A549 (cell line): Measurements from ENCODE around the gene GPR22. TPM values are rescaled to one million over a fixed set of nuclear protein-coding genes. Genes with fewer than 3 reads are reported as not detected.

Source experiments
- ATAC-seq, 2 experiments: fragments of 200-7000 bp in 1 of 2; fragments of >200 bp in 1 of 2; cut with Nextera tagmentation in 1 of 2; cut with Tn5 transposase in 1 of 2; 3 replicates each; pipeline versions ENCODE4 v1.8.0 to v1.9.1; 2018 to 2020; ENCODE audit warnings: mild to moderate bottlenecking in 1 of 2, moderate library complexity in 1 of 2
- CTCF ChIA-PET: fragments of 300-600 bp; sonication (Branson Sonifier 250); formaldehyde crosslinking; extraction: SDS; loops from one replicate; lab custom pipeline; 2021; ENCODE audit warnings: antibody characterized with exemption, inconsistent platforms; lab: Yijun Ruan, JAX
- POLR2A ChIA-PET: fragments of 350-600 bp; formaldehyde crosslinking; extraction: SDS; loops from one replicate; lab custom pipeline; 2021; ENCODE audit warnings: antibody characterized with exemption, inconsistent platforms; lab: Yijun Ruan, JAX
- DNase-seq, 2 experiments: peaks; one replicate each; pipeline versions ENCODE4 v3.0.0 to v3.0.0-alpha.2; 2011 to 2016; ENCODE audit warnings: low read depth in 1 of 2, low spot score in 1 of 2
- FAIRE-seq: peaks from 2 replicates; lab custom pipeline; 2011; peaks lifted over from hg19 to GRCh38; lab: Jason Lieb, UNC
- H3K27ac ChIP-seq, 2 experiments: fragments of >200 bp; sonication (Bioruptor Twin); formaldehyde crosslinking; 3 replicates each; pipeline ENCODE4 v1.5.1; 2016 to 2017
- H3K4me1 ChIP-seq: fragments of >200 bp; sonication (Bioruptor Twin); formaldehyde crosslinking; 3 replicates; pipeline ENCODE4 v1.6.1; 2016
- H3K4me2 ChIP-seq: fragments of >200 bp; sonication (Bioruptor Twin); formaldehyde crosslinking; 3 replicates; pipeline ENCODE4 v1.6.1; 2016
- H3K4me3 ChIP-seq: fragments of >200 bp; sonication (Bioruptor Twin); formaldehyde crosslinking; 3 replicates; pipeline ENCODE4 v1.5.1; 2016
- H3K9me3 ChIP-seq: fragments of >200 bp; sonication (Bioruptor Twin); formaldehyde crosslinking; 3 replicates; pipeline ENCODE4 v1.6.1; 2016
- ATOH8 ChIP-seq: fragments of 250-450 bp; sonication (Bioruptor Pico); IDR thresholded peaks from 2 replicates; pipeline ENCODE4 v1.5.0; 2020; ENCODE audit warnings: low read depth, mild to moderate bottlenecking, moderate library complexity
- CEBPB ChIP-seq, 2 experiments: fragments of >200 bp in 1 of 2; sonication (Bioruptor Twin) in 1 of 2; formaldehyde crosslinking in 1 of 2; IDR thresholded peaks; 2 replicates each; pipeline ENCODE4 v1.6.1; 2012 to 2016
- CTCF ChIP-seq: fragments of >200 bp; sonication (Bioruptor Twin); formaldehyde crosslinking; IDR thresholded peaks from 3 replicates; pipeline ENCODE4 v1.5.1; 2016
- EHF ChIP-seq: fragments of 250-450 bp; sonication (Bioruptor Pico); IDR thresholded peaks from 2 replicates; pipeline ENCODE4 v1.5.0; 2020; ENCODE audit warnings: mild to moderate bottlenecking
- ESRRA ChIP-seq: fragments of 150-350 bp; IDR thresholded peaks from 2 replicates; pipeline ENCODE4 v1.6.1; 2014; ENCODE audit warnings: mild to moderate bottlenecking, low read length, borderline replicate concordance
- FOSB ChIP-seq: fragments of 250-450 bp; sonication (Bioruptor Pico); IDR thresholded peaks from 2 replicates; pipeline ENCODE4 v1.5.0; 2020; ENCODE audit warnings: mild to moderate bottlenecking, moderate library complexity
- HMGXB4 ChIP-seq: fragments of 250-450 bp; sonication (Bioruptor Pico); IDR thresholded peaks from 2 replicates; pipeline ENCODE4 v1.5.0; 2021; ENCODE audit warnings: mild to moderate bottlenecking, moderate library complexity, borderline replicate concordance
- HOXA7 ChIP-seq: fragments of 250-450 bp; sonication (Bioruptor Pico); IDR thresholded peaks from 2 replicates; pipeline ENCODE4 v1.5.0; 2020; ENCODE audit warnings: mild to moderate bottlenecking, moderate library complexity
- MAFK ChIP-seq: fragments of 450-650 bp; IDR thresholded peaks from 2 replicates; pipeline ENCODE4 v1.6.1; 2014; ENCODE audit not compliant: partially characterized antibody
- MAZ ChIP-seq: fragments of 150-350 bp; IDR thresholded peaks from 2 replicates; pipeline ENCODE4 v1.6.1; 2014; ENCODE audit warnings: antibody characterized with exemption, low read depth, low read length, borderline replicate concordance
- MYC ChIP-seq: IDR thresholded peaks from 2 replicates; pipeline ENCODE4 v1.6.1; 2012; ENCODE audit warnings: mild to moderate bottlenecking, inconsistent platforms, low read length, improper control_type of control experiment, borderline replicate concordance
- NFE2L2 ChIP-seq: fragments of 150-350 bp; conservative IDR thresholded peaks from 2 replicates; pipeline ENCODE4 v1.6.1; 2014; ENCODE audit warnings: low read length
- PBX3 ChIP-seq: IDR thresholded peaks from 2 replicates; pipeline ENCODE4 v1.6.1; 2012
- RAD21 ChIP-seq, 2 experiments: fragments of >200 bp in 1 of 2; sonication (Bioruptor Twin) in 1 of 2; formaldehyde crosslinking in 1 of 2; IDR thresholded peaks in 1 of 2; conservative IDR thresholded peaks in 1 of 2; 2 replicates in 1 of 2; 3 replicates in 1 of 2; pipeline ENCODE4 v1.6.1; 2012 to 2018; ENCODE audit warnings: inconsistent platforms in 1 of 2
- RCOR1 ChIP-seq: fragments of 150-350 bp; IDR thresholded peaks from 2 replicates; pipeline ENCODE4 v1.6.1; 2014; ENCODE audit warnings: antibody characterized with exemption, low read length, low read depth
- SMC3 ChIP-seq: fragments of >200 bp; sonication (Bioruptor Twin); formaldehyde crosslinking; IDR thresholded peaks from 3 replicates; pipeline ENCODE4 v1.6.1; 2018; ENCODE audit warnings: inconsistent platforms
- TFCP2L1 ChIP-seq: fragments of 250-450 bp; sonication (Bioruptor Pico); IDR thresholded peaks from 2 replicates; pipeline ENCODE4 v1.5.0; 2021; ENCODE audit warnings: mild to moderate bottlenecking
- TP53 ChIP-seq: fragments of 250-450 bp; sonication (Bioruptor Pico); IDR thresholded peaks from 2 replicates; pipeline ENCODE4 v1.5.0; 2021; ENCODE audit warnings: mild to moderate bottlenecking, moderate library complexity
- USF2 ChIP-seq: fragments of 450-650 bp; IDR thresholded peaks from 2 replicates; pipeline ENCODE4 v1.6.1; 2014; ENCODE audit warnings: antibody characterized with exemption
- ZC3H11A ChIP-seq: fragments of 450-650 bp; IDR thresholded peaks from 2 replicates; pipeline ENCODE4 v1.6.1; 2014; ENCODE audit warnings: antibody characterized with exemption, mild to moderate bottlenecking
- WGBS: methylation state at CpG from one replicate; pipeline ENCODE4 v1.1.6; 2017; ENCODE audit errors: missing lambda C conversion rate; 5-methylcytosine and 5-hydroxymethylcytosine counted together
- polyA plus RNA-seq, 4 experiments: library from polyadenylated mRNA; depleted of rRNA in 3 of 4; stranded (reverse); fragments of >200 nt; fragmentation: RNase III in 1 of 4; extraction: RNeasy Plus Mini Kit Qiagen cat#74134 plus additional on column Dnase treatment in 1 of 4; gene quantifications; 2 replicates in 3 of 4; 3 replicates in 1 of 4; pipeline ENCODE4 v1.2.3, GENCODE V29; 2011 to 2017
- TF ChIP-seq, protein P1 (sequence below): fragments of >200 bp; sonication (Bioruptor Twin); formaldehyde crosslinking; IDR thresholded peaks from 2 replicates; pipeline ENCODE4 v1.6.1; 2016
- TF ChIP-seq, protein P2 (sequence below): fragments of >200 bp; sonication (Bioruptor Twin); formaldehyde crosslinking; IDR thresholded peaks from 3 replicates; pipeline ENCODE4 v1.6.1; 2016

Gene GPR22
- polyA plus RNA-seq, 2 of the 4 experiments (the other 2 are of a cell fraction) = not detected

- no peak for TF ChIP-seq TFCP2L1 (CRISPR knock-in tag)
Observed at GRCh38 chr7:107499731-107500130, 29.9 kb downstream of the GPR22 start (continued).

DNA sequence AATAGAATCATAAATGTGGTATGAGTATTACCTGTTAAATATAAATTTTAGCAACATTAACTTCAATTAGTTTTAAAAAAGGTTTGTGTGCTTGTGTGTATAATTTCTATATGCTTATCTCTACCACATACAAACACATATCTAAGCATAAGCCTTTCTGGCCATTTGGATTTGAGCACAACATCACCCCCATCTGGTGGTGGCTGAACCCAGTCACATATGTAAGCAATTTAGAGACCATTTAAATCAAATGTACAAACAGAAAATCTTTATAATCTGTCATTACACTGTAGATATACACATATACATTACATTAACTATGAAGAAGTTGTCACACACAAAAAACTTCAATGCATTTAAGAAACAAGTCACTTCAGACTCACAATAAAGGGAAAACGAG is 31.7 kb downstream of the GPR22 start:
- FAIRE-seq (no peak), DNase-seq (peak; percentile 18 to 59), ATAC-seq (peak in 1 of 2 experiments; percentile 78; a peak in 4 of 6 replicates)
- H3K4me3 ChIP-seq = no peak overlapping the region
- ChIA-PET CTCF (interaction anchor here (0.6 to 0.8 kb wide), 2 partner anchors 16 to 58 kb away, joined by 3 to 4 read pairs; no protein-coding TSS in a partner anchor), POLR2A (no interaction called here)
- TF ChIP-seq RAD21 (conservative IDR thresholded peaks at IDR 0.05 in 1 of 2, IDR thresholded peaks at IDR 0.05 in 1 of 2) (peak; percentile 46 to 50), TP53 (CRISPR knock-in tag) (no peak), CTCF (peak; percentile 53), SMC3 (peak; percentile 47; the same call in 2 of the 3 replicates)
- H3K27ac ChIP-seq = no peak overlapping the region
- no peaks in the 10 kb centered on the region for H3K4me1 ChIP-seq
- 74% methylated on average over 1 of the region's 1 CpG for WGBS
- no peaks in the 10 kb centered on the region for H3K9me3 ChIP-seq
- H3K4me2 ChIP-seq = no peak overlapping the region

- CTCF ChIA-PET = no interaction called here
- no peak overlapping the region for H3K4me2 ChIP-seq
- no peak for ATAC-seq
- H3K27ac ChIP-seq = no peak overlapping the region
- POLR2A ChIA-PET = no interaction called here
- no peaks in the 10 kb centered on the region for H3K4me1 ChIP-seq
- TF ChIP-seq ATOH8 (CRISPR knock-in tag) (no peak), FOSB (CRISPR knock-in tag) (no peak), MAFK (no peak), PBX3 (no peak), NFE2L2 (no peak), RCOR1 (no peak), CEBPB (IDR thresholded peaks at IDR 0.05) (no peak), USF2 (no peak), ZC3H11A (no peak), MAZ (no peak), TFCP2L1 (CRISPR knock-in tag) (no peak), ESRRA (no peak), MYC (no peak), HOXA7 (CRISPR knock-in tag) (no peak), HMGXB4 (CRISPR knock-in tag) (no peak), EHF (no peak)
- TF ChIP-seq, protein P1, sequence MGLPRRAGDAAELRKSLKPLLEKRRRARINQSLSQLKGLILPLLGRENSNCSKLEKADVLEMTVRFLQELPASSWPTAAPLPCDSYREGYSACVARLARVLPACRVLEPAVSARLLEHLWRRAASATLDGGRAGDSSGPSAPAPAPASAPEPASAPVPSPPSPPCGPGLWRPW = no peak
- TF ChIP-seq, protein P2, sequence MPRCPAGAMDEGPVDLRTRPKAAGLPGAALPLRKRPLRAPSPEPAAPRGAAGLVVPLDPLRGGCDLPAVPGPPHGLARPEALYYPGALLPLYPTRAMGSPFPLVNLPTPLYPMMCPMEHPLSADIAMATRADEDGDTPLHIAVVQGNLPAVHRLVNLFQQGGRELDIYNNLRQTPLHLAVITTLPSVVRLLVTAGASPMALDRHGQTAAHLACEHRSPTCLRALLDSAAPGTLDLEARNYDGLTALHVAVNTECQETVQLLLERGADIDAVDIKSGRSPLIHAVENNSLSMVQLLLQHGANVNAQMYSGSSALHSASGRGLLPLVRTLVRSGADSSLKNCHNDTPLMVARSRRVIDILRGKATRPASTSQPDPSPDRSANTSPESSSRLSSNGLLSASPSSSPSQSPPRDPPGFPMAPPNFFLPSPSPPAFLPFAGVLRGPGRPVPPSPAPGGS = no peak
- H3K9me3 ChIP-seq = no peaks in the 10 kb centered on the region
- H3K4me3 ChIP-seq = no peak overlapping the region
- no peak for FAIRE-seq
- DNase-seq = no peak
- 77% methylated on average over 3 of the region's 3 CpGs for WGBS
Observed at GRCh38 chr7:107502154-107502553, 32.3 kb downstream of the GPR22 start.
